Small intestine (tissue), 7 donors: ENCODE results near the gene BCAP31. TPM values are rescaled to one million over a fixed set of nuclear protein-coding genes. Genes with fewer than 3 reads are reported as not detected.
A peak's percentile ranks its signal among the peaks of the same experiment; 100 is the strongest.

Experiments used
- DNase-seq, 2 donors: peaks; one replicate each; pipeline versions ENCODE4 v3.0.0 to v3.0.0-alpha.2; 2013
- FAIRE-seq: peaks from 2 replicates; lab custom pipeline; 2012; peaks lifted over from hg19 to GRCh38; lab: Jason Lieb, UNC
- H3K27ac ChIP-seq, 3 donors: one replicate each; pipeline ENCODE4 v1.5.1; 2013; ENCODE audit warnings: low read length in 2 of 3, mild to moderate bottlenecking in 2 of 3, control low read depth in 1 of 3, inconsistent platforms in 1 of 3, low read depth in 1 of 3, moderate library complexity in 1 of 3
- H3K27me3 ChIP-seq, 3 donors: one replicate each; pipeline ENCODE4 v1.6.1; 2013; ENCODE audit warnings: low read length in 3 of 3, inconsistent platforms in 1 of 3; ENCODE audit not compliant: control insufficient read depth in 3 of 3, insufficient read depth in 3 of 3
- H3K36me3 ChIP-seq, 3 donors: one replicate each; pipeline ENCODE4 v1.6.1; 2013; ENCODE audit warnings: low read length in 3 of 3, inconsistent platforms in 1 of 3, low read depth in 1 of 3, mild to moderate bottlenecking in 1 of 3, moderate library complexity in 1 of 3; ENCODE audit not compliant: control insufficient read depth in 3 of 3, insufficient read depth in 2 of 3
- H3K4me1 ChIP-seq, 3 donors: one replicate each; pipeline ENCODE4 v1.6.1; 2013; ENCODE audit warnings: low read length in 2 of 3, inconsistent platforms in 1 of 3, low read depth in 1 of 3, mild to moderate bottlenecking in 1 of 3, moderate library complexity in 1 of 3; ENCODE audit not compliant: control insufficient read depth in 3 of 3, insufficient read depth in 2 of 3
- H3K4me3 ChIP-seq, 3 donors: one replicate each; pipeline ENCODE4 v1.5.1; 2013; ENCODE audit warnings: low read length in 3 of 3, control low read depth in 1 of 3, inconsistent platforms in 1 of 3, low read depth in 1 of 3, mild to moderate bottlenecking in 1 of 3, moderate library complexity in 1 of 3
- H3K9me3 ChIP-seq, 2 donors: one replicate each; pipeline ENCODE4 v1.6.1; 2013; ENCODE audit warnings: low read depth in 1 of 2, low read length in 1 of 2; ENCODE audit not compliant: control insufficient read depth in 2 of 2, insufficient read depth in 1 of 2
- WGBS, 3 donors: extraction: QIAGEN DNeasy Blood & Tissue Kit; methylation state at CpG; one replicate each; pipeline ENCODE4 v1.1.7; 2013; 5-methylcytosine and 5-hydroxymethylcytosine counted together
- polyA plus RNA-seq, 4 donors: library from polyadenylated mRNA; stranded (reverse) in 3 of 4; unstranded in 1 of 4; fragments of 200-250 nt in 3 of 4; fragments of 120-200 nt in 1 of 4; gene quantifications; one replicate each; pipeline versions ENCODE4 v1.2.1 to v1.2.3, GENCODE V29; 2013
- donor health status: healthy with polysubstance abuse.
- donor health status: control.
- donor health status: control.
- donor health status: Bipolar disorder and iron deficiency.
- donor health status: healthy.

The BCAP31 gene
- polyA plus RNA-seq, 4 donors: 68.4 to 243 (median 152) TPM

GRCh38 chrX:153688911-153689590, 35.1 kb downstream of the BCAP31 start:
- WGBS, 3 donors: 25 to 67% (median 61%) methylated on average over 9 to 52 of the region's 53 CpGs
- DNase-seq: no peak
- no peaks in the 10 kb centered on the region for H3K9me3 ChIP-seq
- H3K27me3 ChIP-seq: no peaks in the 10 kb centered on the region
- peaks cover 0 to 24% (median 0%) of the 10 kb centered on the region in 3 donors for H3K4me1 ChIP-seq
- FAIRE-seq: no peak
- H3K4me3 ChIP-seq: peak overlapping the region; percentile 41 to 71 (median 43)
- peaks cover 0 to 46% (median 0%) of the 10 kb centered on the region in 3 donors for H3K36me3 ChIP-seq
- H3K27ac ChIP-seq: peak overlapping the region in 2 of 3 donors; percentile 13 to 42

- H3K27ac ChIP-seq: peak overlapping the region in 1 of 3 donors; percentile 42
- DNase-seq (no peak), FAIRE-seq (no peak)
- H3K4me1 ChIP-seq: peaks cover 0 to 26% (median 0%) of the 10 kb centered on the region in 3 donors
- H3K4me3 ChIP-seq: peak overlapping the region; percentile 30 to 71 (median 41)
- peaks cover 0 to 2% of the 10 kb centered on the region in 2 donors for H3K9me3 ChIP-seq
- 1 to 34% methylated on average over 26 to 57 of the region's 57 CpGs; no CpG with 5 or more reads in 1 of the 3 donors for WGBS, 3 donors
- H3K27me3 ChIP-seq: no peaks in the 10 kb centered on the region
- H3K36me3 ChIP-seq: peaks cover 0 to 40% (median 0%) of the 10 kb centered on the region in 3 donors
Observed at GRCh38 chrX:153688506-153688905, 35.7 kb downstream of the BCAP31 start.

GRCh38 chrX:153688071-153688470, 36.1 kb downstream of the BCAP31 start:
- no peaks in the 10 kb centered on the region for H3K27me3 ChIP-seq

GRCh38 chrX:153687121-153688039, 36.8 kb downstream of the BCAP31 start, which contains the start of gene SLC6A8:
Gene SLC6A8, plus strand, starts transcription at chrX:153687926. Its CDS starts 649 bp downstream, at chrX:153688575.
- peaks cover 0 to 29% (median 0%) of the 10 kb centered on the region in 3 donors for H3K36me3 ChIP-seq
- H3K27me3 ChIP-seq: no peaks in the 10 kb centered on the region
- no peak for FAIRE-seq
- H3K4me1 ChIP-seq: peaks cover 0 to 26% (median 0%) of the 10 kb centered on the region in 3 donors
- DNase-seq: peak; percentile 64 to 67
- peak within 1 kb of the TSS in 2 of 3 donors; percentile 42 to 83 for H3K27ac ChIP-seq
- H3K9me3 ChIP-seq: peaks cover 0 to 3% of the 10 kb centered on the region in 2 donors
- H3K4me3 ChIP-seq: peak within 1 kb of the TSS; percentile 41 to 71 (median 44)
- WGBS, 3 donors: 3 to 34% (median 10%) methylated on average over 2 to 64 of the region's 66 CpGs

More at GRCh38 chrX:153688071-153688470, 36.1 kb downstream of the BCAP31 start:
- WGBS, 3 donors: 1 to 62% methylated on average over 6 to 69 of the region's 69 CpGs; no CpG with 5 or more reads in 1 of the 3 donors
- Histone ChIP-seq H3K36me3 (peaks cover 0 to 36% (median 0%) of the 10 kb centered on the region in 3 donors), H3K27ac (no peak overlapping the region), H3K9me3 (peaks cover 0 to 3% of the 10 kb centered on the region in 2 donors), H3K4me1 (peaks cover 0 to 26% (median 0%) of the 10 kb centered on the region in 3 donors), H3K4me3 (peak overlapping the region in 2 of 3 donors; percentile 41 to 71)
- FAIRE-seq (no peak), DNase-seq (no peak)

GRCh38 chrX:153686711-153687110, 37.5 kb downstream of the BCAP31 start:
- no peak overlapping the region for H3K4me3 ChIP-seq
- peak overlapping the region in 1 of 3 donors; percentile 83 for H3K27ac ChIP-seq
- 54 to 70% (median 61%) methylated on average over 6 to 9 of the region's 9 CpGs for WGBS, 3 donors
- no peak for DNase-seq
- H3K9me3 ChIP-seq: peaks cover 0 to 3% of the 10 kb centered on the region in 2 donors
- H3K27me3 ChIP-seq: no peaks in the 10 kb centered on the region
- no peak for FAIRE-seq
- peaks cover 0 to 24% (median 0%) of the 10 kb centered on the region in 3 donors for H3K36me3 ChIP-seq
- peaks cover 0 to 24% (median 0%) of the 10 kb centered on the region in 3 donors for H3K4me1 ChIP-seq

- Histone ChIP-seq H3K4me3 (no peak overlapping the region), H3K27me3 (no peaks in the 10 kb centered on the region), H3K9me3 (peaks cover 0 to 3% of the 10 kb centered on the region in 2 donors), H3K4me1 (peaks cover 0 to 28% (median 0%) of the 10 kb centered on the region in 3 donors), H3K27ac (peak overlapping the region in 1 of 3 donors; percentile 51), H3K36me3 (peaks cover 0 to 17% (median 0%) of the 10 kb centered on the region in 3 donors)
- FAIRE-seq (no peak), DNase-seq (no peak)
- 75 to 84% (median 77%) methylated on average over 19 to 24 of the region's 24 CpGs for WGBS, 3 donors
Observed at GRCh38 chrX:153685751-153686696, 38.2 kb downstream of the BCAP31 start.

GRCh38 chrX:153685156-153685536, 39.0 kb downstream of the BCAP31 start:
- no peaks in the 10 kb centered on the region for H3K27me3 ChIP-seq
- H3K27ac ChIP-seq: peak overlapping the region in 1 of 3 donors; percentile 51
- WGBS, 3 donors: 64 to 79% (median 68%) methylated on average over 15 to 21 of the region's 21 CpGs
- peaks cover 0 to 29% (median 0%) of the 10 kb centered on the region in 3 donors for H3K4me1 ChIP-seq
- peaks cover 0 to 9% (median 0%) of the 10 kb centered on the region in 3 donors for H3K36me3 ChIP-seq
- no peak overlapping the region for H3K4me3 ChIP-seq
- DNase-seq: no peak
- FAIRE-seq: no peak
- H3K9me3 ChIP-seq: peaks cover 0 to 3% of the 10 kb centered on the region in 2 donors
